ENCODE results near the gene BIN1.

BIN1 gene

DNA sequence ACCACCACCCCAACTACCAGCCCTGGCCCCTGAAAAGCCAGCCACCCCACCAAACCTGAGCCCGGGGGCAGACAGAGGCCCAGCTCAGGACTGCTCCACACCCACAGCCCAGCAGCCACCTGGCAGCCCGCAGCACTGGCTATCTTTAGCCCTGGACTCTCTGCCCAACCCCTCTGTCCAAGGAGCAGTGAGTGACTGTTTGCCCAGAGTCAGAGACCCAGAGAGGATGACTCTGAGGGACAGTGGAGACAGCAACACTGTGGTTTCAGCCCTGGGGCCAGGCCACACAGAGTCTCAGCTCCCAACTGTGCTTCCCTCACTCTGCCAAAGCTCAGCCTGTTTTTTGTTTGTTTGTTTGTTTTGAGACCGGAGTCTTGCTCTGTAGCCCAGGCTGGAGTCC is 32.6 kb downstream of the BIN1 start:
- no peak for FAIRE-seq

DNA sequence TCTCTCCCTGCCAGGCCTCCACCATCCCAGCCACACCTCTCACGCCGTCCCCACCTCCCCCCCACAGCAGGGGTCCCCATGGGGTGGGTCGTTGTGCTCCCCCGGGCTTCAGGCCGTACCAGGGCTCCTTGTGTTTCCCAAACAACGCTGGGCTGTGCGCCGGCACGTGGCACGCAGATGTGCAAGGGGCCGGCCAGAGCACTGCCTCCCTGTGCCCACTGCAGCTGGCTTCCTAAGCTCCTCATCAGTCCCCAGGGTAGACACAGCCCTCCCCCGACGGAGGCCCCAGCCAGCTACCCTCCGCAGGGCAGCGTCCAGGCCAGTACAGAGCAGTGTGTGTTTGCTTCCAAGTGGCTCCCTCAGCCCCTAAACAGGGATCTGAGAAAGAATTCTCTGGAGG is 34.0 kb downstream of the BIN1 start:
- no peak for FAIRE-seq

DNA sequence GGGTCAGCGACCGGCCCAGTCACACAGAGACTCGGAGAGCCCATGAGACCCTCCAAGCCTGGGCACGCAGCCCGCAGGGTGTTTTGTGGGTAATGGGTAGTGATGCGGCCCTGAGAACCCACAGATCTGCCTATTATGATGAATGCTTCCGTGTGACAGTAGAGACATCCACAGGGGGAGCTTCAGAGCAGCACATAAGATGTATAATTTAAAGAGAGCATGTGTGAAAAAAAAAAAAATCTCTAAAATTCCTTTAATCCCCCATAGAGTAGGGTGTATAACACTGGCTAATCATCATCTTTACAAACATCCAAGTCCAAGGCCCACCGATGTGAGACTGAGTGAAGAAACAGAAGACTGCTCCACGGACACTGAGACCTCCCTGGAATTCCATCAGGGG is 34.6 kb downstream of the BIN1 start:
- FAIRE-seq, result no peak

DNA sequence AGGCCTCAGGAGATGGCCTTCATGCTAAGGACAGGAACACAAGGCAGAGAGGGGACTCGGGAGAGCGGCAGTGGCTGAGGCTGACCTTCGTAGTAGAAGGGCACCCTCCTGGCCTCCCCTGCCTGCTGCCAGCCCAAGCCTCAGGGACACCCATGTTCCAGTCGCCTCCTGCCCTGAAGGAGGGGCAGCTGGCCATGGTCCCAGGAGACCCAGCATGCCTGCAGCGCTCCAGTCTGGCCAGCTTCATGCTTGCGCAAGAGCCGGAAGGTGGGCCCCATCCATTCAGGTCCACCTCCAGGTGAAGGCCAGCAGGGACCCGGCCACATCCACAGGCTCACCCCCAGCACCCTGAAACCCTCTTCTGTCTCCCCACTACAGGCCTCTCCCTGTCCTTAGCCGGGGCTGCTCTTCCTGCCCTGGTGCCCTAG is 35.0 kb downstream of the BIN1 start:
- no peak for FAIRE-seq

DNA sequence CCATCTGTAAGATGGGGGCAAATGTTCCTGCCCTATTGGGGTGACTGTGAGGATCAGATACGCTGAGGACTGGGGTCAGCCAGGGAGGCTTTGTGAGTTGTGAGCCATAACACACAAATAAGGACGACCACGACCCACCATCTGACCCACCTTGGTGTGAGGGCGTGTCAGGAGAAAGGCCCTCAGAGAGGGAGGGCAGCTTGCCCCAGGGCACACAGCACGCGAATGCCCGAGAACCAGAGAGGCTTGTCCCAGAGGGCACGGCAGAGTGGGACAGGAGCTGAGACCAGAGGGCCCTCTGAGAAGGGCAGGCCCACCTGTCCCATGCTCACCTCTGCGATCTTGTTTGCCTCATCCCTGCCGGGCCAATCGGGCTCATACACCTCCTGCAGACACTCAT is 36.7 kb downstream of the BIN1 start:
- FAIRE-seq, result no peak

DNA sequence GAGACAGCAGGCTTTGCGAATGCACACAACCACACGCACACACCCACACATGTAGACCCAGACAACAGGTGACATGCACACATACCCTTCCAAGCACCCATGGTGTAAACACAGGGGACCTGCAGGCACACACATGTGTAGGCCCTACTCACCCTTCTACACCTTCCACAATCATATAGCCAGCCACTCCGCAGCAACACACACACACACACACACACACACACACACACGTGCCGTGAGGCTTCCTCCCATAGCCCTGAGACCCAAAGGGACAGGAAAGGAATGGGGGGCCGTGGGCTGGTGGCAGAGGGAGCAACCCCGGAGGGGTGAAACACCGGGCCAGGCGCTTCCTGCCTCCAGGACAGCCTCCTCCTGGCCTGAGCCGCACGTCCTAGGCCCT is 37.4 kb downstream of the BIN1 start:
- no peak for FAIRE-seq

DNA sequence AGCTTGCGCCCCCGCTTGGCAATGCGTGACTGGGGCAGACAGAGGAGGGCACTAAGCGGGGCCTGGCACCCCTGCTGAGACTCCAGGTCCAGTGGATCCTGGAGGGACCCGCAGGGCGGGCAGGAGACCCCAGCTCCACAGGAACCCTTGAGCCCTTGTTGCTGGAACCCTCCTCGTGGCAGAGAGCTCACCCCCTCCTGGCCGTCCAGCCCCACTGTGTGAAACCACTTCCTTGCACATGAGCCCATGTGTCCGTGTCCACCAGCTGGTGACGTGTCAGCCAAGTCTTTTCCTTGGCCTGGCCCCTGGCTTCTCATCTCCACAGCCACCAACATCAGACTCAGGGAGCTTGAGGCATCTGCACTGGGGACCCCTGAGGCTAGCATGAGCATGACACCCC is 38.0 kb downstream of the BIN1 start:
- no peak for FAIRE-seq

DNA sequence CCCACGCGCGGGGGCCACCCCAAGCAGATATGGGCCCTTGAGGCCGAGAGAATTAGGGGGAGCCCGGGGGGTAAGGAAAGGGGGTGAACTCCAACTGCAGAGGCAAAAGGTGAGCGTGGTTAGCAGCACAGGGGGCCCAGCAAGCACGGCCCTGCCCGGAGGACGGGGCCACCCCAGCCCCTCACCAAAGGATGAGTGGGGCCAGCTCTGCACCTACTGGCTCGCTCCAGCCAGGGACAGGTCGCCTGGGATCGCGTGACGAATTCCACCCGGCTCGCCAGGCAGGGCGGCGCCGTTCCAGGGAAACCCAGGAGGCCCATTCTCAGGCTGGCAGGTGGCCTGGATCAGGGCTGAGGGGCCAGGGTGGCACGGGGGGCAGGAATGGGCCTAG is 38.6 kb downstream of the BIN1 start:
- no peak for FAIRE-seq

DNA sequence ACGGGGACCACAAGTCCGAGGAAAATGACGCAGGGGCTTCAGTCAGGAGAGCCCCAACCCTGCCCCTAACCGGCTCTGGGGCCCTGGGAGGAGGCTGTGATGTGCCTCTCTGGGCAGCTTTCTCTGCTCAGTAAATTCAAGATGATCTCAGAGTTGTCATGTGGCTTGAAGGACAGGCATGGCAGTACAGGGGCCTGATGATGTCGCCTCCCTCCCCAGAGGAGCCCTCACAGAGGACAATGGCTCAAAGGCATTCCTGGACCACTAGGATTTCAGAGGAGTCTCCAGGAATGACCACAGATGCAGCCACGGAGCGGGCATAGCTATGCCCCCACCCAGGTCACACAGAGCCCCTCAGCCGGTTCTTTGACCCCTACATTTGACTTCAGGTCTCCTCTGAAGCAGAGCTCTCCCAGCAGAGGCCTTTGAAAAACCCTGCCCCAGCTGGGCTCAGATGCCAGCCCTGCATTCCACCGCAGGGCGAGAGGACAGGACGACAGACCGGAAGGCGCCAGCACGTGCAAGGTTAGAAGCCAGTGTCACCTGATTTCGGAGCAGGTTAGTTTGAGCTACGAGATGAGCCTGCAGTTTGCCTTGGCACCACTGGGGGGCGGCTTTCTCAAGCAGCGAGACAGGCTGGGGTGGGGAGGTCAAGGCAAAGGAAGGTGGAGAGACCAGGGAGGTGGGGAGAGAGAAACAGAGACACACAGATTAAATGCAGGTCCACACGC is 39.2 kb downstream of the BIN1 start:
- FAIRE-seq, result no peak

DNA sequence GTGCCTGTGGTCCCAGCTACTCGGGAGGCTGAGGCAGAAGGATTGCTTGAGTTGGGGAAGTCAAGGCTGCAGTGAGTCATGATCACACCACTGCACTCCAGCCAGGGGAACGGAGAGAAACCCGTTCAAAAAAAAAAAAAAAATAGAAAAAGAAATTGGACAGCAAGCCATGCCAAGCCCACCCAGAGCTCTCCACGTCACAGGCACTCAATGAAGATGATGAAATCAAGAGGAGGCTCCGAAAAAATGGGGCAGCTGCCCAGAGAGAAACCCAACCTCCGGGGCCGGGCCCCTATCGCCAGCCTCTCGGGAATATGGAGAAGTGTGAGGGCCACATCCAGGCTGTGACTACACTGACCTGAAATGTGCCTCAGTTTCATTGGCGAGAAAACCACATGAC is 40.0 kb downstream of the BIN1 start:
- FAIRE-seq, result no peak

DNA sequence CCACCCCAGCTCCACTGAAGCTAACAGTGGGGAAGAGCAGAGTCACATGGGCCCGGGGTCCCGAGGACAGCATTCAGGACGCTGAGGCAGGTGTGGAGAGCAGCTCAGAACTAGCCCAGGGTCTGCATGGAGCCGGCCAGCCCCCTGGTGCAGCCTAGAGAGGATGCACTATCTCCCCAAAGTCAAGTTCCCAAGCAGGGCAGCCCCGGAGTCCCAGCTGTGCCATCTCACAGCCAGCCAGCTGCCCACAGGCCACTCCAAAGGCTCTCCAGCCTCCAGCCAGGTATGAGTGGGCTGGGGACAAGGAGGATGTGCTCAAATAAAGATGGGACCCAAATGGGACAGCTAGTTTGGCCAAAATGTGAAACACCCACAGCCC is 41.0 kb downstream of the BIN1 start:
- no peak for FAIRE-seq

DNA sequence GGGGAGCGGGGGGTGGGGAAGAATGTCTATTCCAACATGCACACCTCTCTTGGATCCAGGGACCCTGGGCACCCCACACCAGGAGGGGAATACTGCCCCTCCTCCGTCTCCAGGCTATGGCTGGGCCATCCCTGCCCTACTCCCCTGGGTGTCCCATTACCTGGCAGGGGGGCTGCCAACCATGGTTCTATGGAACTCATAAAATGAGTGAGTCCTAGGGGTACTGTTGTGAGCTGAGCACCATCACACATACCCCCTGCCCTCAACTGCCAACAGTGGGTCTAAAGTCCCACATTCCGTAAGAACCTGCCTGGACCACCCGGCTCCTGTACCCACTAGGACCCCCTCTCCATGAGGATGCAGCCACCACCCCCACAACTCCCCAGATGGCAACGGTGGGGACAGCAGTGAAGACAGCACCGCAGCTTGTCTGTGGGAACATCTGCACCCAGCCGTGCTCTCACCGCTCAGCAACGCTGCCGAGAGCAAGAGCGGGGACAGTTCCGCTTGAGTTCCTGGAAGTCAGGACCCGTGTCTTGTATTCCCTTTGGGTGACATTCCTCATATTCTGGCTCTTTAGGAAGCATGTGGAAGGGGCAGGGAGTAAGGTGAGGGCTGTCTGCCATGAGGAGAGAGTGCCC is 41.5 kb downstream of the BIN1 start:
- no peak for FAIRE-seq

DNA sequence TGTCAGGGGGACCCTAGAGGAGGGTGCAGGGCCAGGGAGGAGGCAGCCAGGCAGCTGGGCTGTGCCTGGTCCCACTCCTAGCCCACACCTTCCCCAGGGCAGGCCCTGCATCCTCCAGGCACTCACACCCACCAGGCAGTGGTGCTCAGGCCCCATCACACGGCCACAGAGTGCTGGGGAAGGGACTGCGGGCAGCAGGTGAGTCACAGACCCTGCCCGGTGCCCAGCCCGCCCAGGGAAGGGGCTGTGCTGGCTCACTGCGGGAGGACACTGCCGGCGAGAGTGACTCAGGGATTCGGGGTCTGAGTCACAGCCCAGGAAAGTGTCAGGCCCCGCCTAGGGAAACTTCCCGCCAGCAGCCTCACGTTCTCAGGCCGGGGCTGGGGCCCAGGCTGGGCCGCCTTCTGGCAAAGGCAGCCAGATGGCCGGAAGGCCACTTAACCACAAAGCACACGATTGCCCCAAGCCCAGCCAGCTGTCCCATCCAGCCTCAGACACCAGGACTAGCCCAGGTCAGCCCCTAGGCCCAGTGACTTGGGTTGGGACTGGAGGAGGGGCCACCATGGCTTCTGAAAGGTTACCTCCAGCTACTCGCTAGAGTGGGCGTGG is 42.2 kb downstream of the BIN1 start:
- no peak for FAIRE-seq

DNA sequence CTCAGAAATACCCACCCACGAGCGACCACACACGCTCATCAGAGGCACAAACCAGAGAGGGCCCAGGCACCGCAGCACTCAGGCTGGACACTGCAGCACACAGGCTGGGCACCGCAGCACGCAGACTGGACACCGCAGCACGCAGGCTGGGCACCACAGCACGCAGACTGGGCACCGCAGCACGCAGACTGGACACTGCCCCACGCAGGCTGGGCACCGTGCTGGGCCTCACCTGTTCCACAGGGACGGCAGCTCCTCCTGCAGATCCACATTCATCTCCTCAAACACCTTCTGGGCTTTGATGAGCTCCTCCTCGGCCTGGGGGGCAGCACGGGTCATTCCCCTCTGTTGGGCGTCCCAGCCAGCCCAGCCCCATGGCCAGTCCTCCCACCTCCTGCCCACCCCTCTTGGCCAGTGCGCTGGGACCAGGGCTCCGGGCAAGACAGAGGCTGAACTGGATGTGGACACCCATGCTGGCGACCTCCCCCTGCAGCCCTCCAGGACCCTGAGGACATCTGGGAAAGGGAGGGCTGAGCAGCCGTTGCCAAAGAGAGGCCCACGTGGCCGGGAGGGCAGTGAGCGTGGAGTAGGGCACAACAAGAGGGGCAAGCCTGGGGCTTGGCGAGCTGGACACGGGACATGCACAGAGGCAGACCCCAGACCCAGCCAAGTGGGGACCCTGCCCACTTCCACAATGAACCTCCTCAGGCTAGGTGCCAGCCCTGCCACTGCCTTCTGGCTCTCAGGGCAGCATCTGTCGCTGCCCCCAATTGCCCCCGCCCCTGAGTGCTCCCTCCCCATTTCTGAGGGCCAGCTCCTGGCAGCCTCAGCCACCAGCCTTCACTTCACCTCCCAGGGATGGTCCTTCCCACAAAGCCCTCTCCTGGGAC is 43.0 kb downstream of the BIN1 start:
- FAIRE-seq, result no peak

DNA sequence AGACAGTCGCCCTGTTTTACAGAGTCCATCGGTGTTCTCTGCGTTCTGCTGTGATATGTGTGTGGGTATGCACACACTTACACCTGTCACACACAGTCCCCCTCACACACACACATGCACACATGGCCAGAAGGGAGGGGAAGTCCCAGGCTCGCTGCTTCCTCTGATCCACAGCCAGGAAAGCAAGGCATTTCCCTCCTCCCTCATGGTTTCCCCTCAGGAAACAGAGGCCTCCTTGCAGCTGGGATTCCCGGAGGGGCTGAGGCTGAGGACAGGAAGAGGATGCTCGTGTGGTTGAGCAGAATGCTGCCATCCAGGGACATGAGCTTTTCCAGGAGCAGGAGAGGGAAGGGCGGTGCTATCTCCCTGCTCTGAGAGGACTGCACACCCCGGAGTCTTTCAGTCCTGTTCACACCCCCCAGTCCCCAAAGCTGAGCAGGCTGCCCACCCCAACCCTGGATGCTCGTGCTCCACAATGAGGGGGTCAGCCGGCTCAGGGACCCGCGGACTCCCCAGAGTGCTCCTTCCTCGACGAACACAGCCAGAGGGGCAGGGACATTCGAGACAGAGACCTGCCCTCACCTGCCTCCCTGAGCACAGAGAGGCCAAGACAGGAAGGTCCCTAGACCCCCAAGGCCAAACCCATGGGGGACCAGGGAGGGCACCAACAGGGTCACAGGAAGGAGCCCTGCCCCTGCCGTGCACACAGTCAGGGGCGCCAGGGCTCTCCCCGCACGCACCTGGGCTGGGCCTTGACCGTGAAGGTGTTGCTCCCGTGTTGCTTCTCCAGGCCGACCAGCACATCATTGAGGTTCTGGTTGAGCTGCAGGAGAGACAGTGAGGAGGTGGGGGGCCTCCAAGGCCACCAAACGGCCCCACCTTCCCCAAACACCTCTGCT is 45.3 kb downstream of the BIN1 start:
- FAIRE-seq, result no peak

DNA sequence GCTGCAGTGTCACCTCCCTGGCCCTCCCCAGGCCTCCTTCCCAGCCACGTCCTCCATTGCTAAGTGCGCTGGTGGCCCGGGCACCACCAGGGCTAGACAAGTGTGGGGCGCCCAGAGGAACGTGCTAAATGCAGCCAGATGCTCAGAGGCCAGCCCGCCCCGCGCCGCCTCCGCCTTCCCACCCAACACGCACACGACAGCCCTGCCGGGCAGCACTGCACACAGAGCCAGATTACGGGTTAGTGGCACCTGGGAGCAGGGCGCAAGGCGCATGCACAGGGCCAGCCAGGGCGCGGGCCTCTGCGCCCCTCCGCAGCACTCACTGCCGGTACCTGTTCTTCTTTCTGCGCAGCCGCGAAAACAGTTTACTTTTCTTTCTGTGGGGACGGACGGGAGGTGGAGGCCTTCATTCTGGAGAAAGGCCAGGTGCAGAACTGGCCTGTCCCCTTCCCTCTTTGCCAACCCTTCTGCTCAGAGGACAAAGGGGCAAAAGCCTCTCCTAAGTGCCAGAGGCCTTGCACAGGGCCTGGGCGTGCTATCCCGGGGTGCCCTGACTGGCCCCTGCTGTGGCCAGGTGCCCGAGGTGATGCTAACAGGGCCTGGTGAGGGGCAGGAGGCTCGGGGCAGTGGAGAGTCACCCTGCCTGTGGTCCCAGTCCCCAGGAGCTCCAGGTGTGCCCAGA is 46.5 kb downstream of the BIN1 start:
- no peak for FAIRE-seq

DNA sequence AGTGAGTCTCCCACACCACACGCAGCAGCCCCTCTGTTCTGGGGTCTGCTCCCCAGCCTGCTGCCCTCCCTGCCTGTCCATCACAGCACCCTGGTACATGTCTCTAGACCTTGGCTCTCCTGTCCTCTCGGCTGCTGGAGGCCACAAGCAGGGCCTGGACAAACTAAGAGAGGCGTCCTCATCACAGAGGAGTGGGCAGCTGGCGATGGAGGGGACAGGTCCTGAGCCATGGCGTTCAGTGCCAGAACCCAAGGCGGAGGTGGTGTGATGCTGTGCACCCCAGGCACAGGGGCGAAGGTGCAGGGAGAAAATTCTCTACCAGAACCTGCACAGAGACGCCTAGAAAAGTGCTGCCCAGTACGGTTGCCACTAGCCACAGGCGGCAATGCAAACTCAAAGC is 47.4 kb downstream of the BIN1 start:
- no peak for FAIRE-seq

DNA sequence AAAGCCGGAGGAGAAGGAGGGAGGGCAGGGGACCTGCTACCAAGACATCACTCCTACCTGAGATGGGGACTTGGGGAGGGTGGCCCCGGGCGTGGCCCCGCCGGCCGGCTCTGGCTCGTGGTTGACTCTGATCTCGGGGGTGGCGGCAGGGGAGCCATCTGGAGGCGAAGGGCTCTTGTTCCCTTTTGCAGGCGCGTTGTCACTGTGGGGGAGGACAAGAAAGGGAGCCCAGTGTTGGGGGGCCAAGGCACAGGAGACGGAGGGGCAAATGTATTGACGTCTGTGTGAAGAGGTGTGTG is 48.1 kb downstream of the BIN1 start:
- no peak for FAIRE-seq

DNA sequence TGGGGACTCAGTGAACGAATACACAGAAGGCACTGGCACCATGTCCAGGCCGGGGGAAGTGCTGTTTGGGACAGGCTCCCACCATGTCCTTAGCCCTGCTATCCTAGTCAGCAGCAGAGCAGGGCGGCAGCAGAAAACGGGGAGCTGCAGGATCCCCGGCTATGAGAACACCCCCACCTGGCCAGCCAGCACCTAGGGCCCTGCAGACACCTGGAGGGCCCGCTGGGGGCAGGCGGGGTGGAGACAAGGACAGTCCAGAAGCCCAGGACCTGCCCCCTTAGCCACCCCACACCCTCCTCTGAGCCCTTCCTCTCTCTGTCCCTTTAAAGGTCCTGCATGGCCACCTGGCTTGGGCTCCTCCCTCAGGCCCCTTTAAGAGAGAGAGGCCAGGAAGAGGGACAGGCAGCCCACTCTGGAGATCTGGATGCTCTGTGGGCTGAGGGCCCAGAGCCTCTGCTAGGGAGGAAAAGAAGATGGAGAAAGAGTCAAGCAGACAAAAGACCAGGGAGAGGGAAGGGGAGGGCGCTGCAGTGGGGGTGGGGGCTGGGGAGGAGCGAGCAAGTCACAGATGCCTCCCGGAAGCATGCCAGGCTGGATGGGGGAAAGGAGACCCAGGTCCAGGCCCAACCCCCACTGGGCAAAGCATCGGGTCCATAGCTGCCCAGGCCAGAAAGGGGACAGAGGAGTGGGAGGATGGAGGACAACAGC is 48.6 kb downstream of the BIN1 start:
- no peak for FAIRE-seq

DNA sequence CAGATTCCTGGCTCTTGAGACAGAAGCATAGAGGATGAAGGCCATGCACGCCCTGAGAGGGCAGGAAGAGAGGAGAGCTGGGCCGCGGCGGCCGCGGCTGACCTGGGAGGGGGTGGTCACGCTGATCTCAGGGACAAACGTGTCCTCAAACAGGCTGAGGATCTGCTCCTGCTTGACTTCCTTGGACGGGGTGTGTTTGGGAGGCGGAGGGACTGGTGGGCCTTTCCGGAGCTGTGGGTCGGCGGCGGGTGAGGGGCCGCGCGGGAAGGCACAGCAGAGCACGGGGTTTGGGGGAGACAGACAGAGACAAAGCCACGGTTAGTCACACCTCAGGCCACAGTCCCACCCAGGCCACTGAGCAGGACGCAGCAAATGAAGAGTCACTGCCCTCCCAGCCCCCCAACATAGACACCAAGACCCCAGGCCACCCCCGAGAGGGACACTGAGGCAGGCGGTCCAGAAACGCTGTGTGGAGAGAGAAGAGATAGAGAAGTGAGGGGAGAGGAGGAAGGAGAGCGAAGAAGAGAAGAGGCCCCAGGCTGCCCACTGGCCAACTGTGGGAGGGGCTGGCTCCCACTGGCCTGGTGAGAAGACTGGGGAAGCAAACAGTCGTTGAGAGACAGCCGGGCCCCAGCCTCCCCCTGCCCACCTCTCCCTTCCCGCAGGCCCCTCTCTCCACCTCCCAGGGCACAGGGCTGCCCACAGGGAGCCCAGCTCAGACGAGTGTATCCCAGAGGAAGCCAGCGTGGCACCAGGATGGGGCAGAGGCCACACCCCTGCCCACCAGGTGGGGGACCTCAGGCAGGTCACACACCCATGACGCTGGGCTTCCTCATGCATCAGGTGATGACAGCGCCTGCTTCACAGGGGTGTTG is 49.3 kb downstream of the BIN1 start:
- no peak for FAIRE-seq

All from TTC549 (cell line).